Mesodermal cell (in vitro differentiated cells): ENCODE data around the gene PCDHB10.
"Not testable (repeated sequence)": the region's sequence is repeated elsewhere in the genome, so short reads cannot be mapped to it uniquely, and the experiment has no call there.

Experiments used
- H3K27ac ChIP-seq: 2 replicates; pipeline ENCODE4 v1.7.0; 2013; ENCODE audit warnings: mild to moderate bottlenecking, low read depth, low read length, moderate library complexity; ENCODE audit not compliant: severe bottlenecking
- H3K36me3 ChIP-seq: 2 replicates; pipeline ENCODE4 v1.7.1; 2013; ENCODE audit warnings: mild to moderate bottlenecking, low read length, moderate library complexity; ENCODE audit not compliant: control insufficient read depth, insufficient read depth
- H3K4me1 ChIP-seq: one replicate; pipeline ENCODE4 v1.7.1; 2013; ENCODE audit warnings: mild to moderate bottlenecking, low read length; ENCODE audit not compliant: insufficient read depth, control insufficient read depth, poor library complexity, severe bottlenecking
- H3K4me3 ChIP-seq: 2 replicates; pipeline ENCODE4 v1.7.0; 2013; ENCODE audit warnings: low read length, control low read depth, mild to moderate bottlenecking; ENCODE audit not compliant: insufficient read depth, poor library complexity, severe bottlenecking; ENCODE audit errors: extremely low read depth
- H3K9me3 ChIP-seq: 2 replicates; pipeline ENCODE4 v1.7.1; 2013; ENCODE audit warnings: mild to moderate bottlenecking, low read length, moderate library complexity; ENCODE audit not compliant: control insufficient read depth
- WGBS, 2 experiments: methylation state at CpG; one replicate each; pipeline ENCODE4 v1.1.5; 2013; ENCODE audit warnings: missing lambda C conversion rate in 2 of 2; ENCODE audit not compliant: insufficient coverage in 2 of 2; 5-methylcytosine and 5-hydroxymethylcytosine counted together

Gene PCDHB10

DNA sequence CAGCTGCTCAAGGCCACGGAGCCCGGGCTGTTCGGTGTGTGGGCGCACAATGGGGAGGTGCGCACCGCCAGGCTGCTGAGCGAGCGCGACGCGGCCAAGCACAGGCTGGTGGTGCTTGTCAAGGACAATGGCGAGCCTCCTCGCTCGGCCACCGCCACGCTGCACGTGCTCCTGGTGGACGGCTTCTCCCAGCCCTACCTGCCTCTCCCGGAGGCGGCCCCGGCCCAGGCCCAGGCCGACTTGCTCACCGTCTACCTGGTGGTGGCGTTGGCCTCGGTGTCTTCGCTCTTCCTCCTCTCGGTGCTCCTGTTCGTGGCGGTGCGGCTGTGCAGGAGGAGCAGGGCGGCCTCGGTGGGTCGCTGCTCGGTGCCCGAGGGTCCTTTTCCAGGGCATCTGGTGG lies 3.0 kb upstream of the PCDHB10 start:
- not testable (repeated sequence) for H3K4me1 ChIP-seq, H3K9me3 ChIP-seq, H3K4me3 ChIP-seq, H3K36me3 ChIP-seq, H3K27ac ChIP-seq
- 84 to 97% methylated on average over 8 to 11 of the region's 35 CpGs for WGBS, 2 experiments

DNA sequence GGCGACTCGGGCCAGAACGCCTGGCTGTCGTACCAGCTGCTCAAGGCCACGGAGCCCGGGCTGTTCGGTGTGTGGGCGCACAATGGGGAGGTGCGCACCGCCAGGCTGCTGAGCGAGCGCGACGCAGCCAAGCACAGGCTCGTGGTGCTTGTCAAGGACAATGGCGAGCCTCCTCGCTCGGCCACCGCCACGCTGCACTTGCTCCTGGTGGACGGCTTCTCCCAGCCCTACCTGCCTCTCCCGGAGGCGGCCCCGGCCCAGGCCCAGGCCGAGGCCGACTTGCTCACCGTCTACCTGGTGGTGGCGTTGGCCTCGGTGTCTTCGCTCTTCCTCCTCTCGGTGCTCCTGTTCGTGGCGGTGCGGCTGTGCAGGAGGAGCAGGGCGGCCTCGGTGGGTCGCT lies 2.2 kb downstream of the PCDHB10 start:
- not testable (repeated sequence) for H3K9me3 ChIP-seq, H3K36me3 ChIP-seq, H3K4me1 ChIP-seq, H3K4me3 ChIP-seq, H3K27ac ChIP-seq
- 76 to 97% methylated on average over 5 to 13 of the region's 37 CpGs for WGBS, 2 experiments

DNA sequence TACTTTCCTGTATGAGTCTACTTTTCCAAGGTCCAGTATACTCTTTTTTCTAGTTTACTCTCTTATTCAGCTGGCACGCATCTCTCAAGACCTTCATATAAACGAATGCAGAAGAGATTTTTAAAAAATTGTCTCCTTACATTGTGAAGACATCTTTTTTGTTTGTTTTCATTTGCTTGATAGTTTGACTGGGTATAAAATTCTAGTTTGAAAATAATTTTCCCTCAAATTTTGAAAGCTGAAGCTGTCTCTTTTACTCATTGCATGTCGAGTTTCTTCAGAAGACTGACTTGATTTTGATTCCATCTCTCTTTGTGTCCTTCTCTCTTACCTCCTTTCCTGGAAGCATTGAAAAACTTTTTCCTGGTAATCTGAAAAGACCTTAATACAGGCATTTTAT lies 4.2 kb downstream of the PCDHB10 start:
- Histone ChIP-seq H3K36me3 (no peaks in the 10 kb centered on the region), H3K9me3 (peaks cover 8% of the 10 kb centered on the region)

DNA sequence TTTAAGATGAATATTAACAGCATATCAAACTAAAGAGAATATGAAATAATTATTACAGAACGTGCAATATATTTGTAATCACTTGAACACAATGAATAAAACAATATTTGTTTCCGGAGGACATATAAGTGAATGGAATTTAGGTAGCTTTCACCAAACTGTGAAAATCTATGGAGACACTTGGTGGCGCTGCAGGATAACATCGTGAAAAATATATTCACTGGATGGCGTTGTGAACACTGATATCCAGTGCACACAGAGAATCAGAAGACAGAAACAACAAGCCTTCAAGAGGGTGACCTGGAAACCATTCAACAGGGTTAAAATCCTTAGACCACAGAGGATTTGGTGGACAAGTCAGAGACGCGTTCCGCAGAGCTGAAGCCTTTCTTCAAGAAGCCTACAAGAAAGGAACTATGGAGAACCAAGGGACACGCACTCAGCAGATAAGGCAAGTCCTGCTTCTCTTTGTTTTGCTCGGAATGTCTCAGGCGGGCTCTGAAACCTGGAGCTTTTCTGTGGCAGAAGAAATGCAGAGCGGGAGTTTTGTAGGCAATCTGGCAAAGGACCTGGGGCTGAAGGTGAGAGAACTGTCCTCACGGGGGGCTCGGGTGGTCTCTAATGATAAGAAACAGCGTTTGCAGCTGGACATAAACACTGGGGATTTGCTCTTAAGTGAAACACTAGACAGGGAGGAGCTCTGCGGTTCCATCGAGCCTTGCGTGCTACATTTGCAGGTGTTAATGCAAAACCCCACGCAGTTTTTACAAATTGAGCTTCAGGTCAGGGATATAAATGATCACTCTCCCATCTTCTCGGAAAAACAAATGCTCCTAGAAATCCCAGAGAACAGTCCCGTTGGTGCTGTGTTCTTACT lies 7.4 kb downstream of the PCDHB10 start, which contains the start of gene PCDHB11:
TSS of gene PCDHB11 (plus strand) at position 269 of the 877 bp plus-strand sequence. CDS start at position 417, 148 bp downstream.
- no peak within 1 kb of the TSS for H3K27ac ChIP-seq
- 77 to 86% methylated on average over 16 to 17 of the region's 21 CpGs for WGBS, 2 experiments
- no peak within 1 kb of the TSS for H3K4me3 ChIP-seq
- peaks cover 8% of the 10 kb centered on the region for H3K9me3 ChIP-seq
- H3K36me3 ChIP-seq, result no peaks in the 10 kb centered on the region
- H3K4me1 ChIP-seq, result no peaks in the 10 kb centered on the region

More for the DNA sequence above, 4.2 kb downstream of the PCDHB10 start:
- 78 to 80% methylated on average over 1 of the region's 3 CpGs for whole genome bisulfite sequencing, 2 experiments
- H3K4me1 ChIP-seq, result no peaks in the 10 kb centered on the region
- no peak overlapping the region for H3K4me3 ChIP-seq
- no peak overlapping the region for H3K27ac ChIP-seq

DNA sequence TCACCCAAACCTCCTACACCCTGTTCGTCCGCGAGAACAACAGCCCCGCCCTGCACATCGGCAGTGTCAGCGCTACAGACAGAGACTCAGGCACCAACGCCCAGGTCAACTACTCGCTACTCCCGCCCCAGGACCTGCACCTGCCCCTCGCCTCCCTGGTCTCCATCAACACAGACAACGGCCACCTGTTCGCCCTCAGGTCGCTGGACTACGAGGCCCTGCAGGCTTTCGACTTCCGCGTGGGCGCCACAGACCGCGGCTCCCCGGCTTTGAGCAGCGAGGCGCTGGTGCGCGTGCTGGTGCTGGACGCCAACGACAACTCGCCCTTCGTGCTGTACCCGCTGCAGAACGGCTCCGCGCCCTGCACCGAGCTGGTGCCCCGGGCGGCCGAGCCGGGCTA lies 9.0 kb downstream of the PCDHB10 start:
- H3K27ac ChIP-seq, H3K4me1 ChIP-seq, H3K36me3 ChIP-seq, H3K9me3 ChIP-seq, H3K4me3 ChIP-seq: not testable (repeated sequence)
- WGBS, 2 experiments, result 97 to 98% methylated on average over 6 to 11 of the region's 38 CpGs

DNA sequence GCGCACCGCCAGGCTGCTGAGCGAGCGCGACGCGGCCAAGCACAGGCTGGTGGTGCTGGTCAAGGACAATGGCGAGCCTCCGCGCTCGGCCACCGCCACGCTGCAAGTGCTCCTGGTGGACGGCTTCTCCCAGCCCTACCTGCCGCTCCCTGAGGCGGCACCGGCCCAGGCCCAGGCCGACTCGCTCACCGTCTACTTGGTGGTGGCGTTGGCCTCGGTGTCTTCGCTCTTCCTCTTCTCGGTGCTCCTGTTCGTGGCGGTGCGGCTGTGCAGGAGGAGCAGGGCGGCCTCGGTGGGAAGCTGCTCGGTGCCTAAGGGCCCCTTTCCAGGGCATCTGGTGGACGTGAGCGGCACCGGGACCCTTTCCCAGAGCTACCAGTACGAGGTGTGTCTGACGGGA lies 9.5 kb downstream of the PCDHB10 start:
- H3K4me1 ChIP-seq, H3K4me3 ChIP-seq, H3K27ac ChIP-seq, H3K9me3 ChIP-seq, H3K36me3 ChIP-seq: not testable (repeated sequence)
- 95 to 97% methylated on average over 27 to 28 of the region's 35 CpGs for WGBS, 2 experiments

DNA sequence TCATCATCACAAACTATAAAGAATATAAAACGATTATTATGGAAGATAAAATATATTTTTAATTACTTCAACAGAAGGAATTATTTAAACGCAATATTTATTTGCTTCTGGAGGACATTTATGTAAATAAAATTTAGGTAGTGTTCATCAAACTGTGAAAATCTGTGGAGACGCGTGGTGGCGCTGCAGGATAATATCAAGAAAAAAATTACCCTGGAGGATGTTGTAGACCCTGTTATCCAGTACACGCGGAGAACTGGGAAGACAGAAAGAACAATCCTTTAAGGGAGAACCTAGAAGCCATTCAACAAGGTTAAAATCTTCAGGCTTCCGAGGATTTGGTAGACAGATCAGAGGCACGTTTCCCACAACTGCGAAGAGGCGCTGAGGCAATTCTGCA lies 16.3 kb downstream of the PCDHB10 start, which contains the start of gene PCDHB12:
TSS of gene PCDHB12 (plus strand) at position 242 of the 400 bp plus-strand sequence. CDS start 189 bp downstream, outside the sequence.
- H3K36me3 ChIP-seq, result no peaks in the 10 kb centered on the region
- no peak within 1 kb of the TSS for H3K4me3 ChIP-seq
- H3K4me1 ChIP-seq, result no peaks in the 10 kb centered on the region
- no peaks in the 10 kb centered on the region for H3K9me3 ChIP-seq
- no peak within 1 kb of the TSS for H3K27ac ChIP-seq
- 77 to 84% methylated on average over 9 of the region's 11 CpGs for WGBS, 2 experiments

DNA sequence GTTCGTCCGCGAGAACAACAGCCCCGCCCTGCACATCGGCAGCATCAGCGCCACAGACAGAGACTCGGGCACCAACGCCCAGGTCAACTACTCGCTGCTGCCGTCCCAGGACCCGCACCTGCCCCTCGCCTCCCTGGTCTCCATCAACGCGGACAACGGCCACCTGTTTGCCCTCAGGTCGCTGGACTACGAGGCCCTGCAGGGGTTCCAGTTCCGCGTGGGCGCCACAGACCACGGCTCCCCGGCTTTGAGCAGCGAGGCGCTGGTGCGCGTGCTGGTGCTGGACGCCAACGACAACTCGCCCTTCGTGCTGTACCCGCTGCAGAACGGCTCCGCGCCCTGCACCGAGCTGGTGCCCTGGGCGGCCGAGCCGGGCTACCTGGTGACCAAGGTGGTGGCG lies 18.1 kb downstream of the PCDHB10 start:
- not testable (repeated sequence) for H3K27ac ChIP-seq, H3K4me3 ChIP-seq, H3K36me3 ChIP-seq, H3K9me3 ChIP-seq, H3K4me1 ChIP-seq
- WGBS, 2 experiments, result 91 to 98% methylated on average over 19 to 22 of the region's 39 CpGs

DNA sequence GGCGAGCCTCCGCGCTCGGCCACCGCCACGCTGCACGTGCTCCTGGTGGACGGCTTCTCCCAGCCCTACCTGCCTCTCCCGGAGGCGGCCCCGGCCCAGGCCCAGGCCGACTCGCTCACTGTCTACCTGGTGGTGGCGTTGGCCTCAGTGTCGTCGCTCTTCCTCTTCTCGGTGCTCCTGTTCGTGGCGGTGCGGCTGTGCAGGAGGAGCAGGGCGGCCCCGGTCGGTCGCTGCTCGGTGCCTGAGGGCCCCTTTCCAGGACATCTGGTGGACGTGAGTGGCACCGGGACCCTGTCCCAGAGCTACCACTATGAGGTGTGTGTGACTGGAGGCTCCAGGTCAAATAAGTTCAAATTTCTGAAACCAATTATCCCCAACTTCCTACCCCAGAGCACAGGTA lies 18.7 kb downstream of the PCDHB10 start:
- not testable (repeated sequence) for H3K27ac ChIP-seq, H3K9me3 ChIP-seq, H3K36me3 ChIP-seq, H3K4me1 ChIP-seq, H3K4me3 ChIP-seq
- WGBS, 2 experiments, result 93 to 97% methylated on average over 12 to 13 of the region's 27 CpGs

DNA sequence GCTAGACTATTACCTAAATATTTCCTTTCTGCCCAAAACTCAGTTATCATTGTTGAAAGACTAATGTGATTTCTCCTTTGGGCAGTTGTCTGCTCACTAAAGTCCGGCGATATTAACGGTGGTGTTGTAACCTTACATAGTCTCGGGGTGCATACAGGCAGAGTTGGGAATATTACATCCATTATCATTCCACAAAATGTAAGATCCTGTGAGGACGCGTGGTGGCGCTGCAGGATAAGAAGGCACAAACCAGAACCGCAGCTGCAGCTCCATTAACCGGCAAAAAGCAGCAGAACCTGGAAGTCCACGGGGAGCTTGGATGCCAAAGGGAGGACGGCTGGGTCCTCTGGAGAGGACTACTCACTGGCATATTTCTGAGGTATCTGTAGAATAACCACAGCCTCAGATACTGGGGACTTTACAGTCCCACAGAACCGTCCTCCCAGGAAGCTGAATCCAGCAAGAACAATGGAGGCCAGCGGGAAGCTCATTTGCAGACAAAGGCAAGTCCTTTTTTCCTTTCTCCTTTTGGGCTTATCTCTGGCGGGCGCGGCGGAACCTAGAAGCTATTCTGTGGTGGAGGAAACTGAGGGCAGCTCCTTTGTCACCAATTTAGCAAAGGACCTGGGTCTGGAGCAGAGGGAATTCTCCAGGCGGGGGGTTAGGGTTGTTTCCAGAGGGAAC lies 21.6 kb downstream of the PCDHB10 start, which contains the start of gene PCDHB13:
TSS of gene PCDHB13 (plus strand) at position 264 of the 684 bp plus-strand sequence. CDS start at position 469, 205 bp downstream.
- H3K36me3 ChIP-seq, H3K4me1 ChIP-seq, H3K9me3 ChIP-seq, H3K4me3 ChIP-seq, H3K27ac ChIP-seq: not testable (repeated sequence)
- WGBS, 2 experiments, result 63% methylated on average over 2 of the region's 18 CpGs; no CpG with 5 or more reads in 1 of the 2 experiments

DNA sequence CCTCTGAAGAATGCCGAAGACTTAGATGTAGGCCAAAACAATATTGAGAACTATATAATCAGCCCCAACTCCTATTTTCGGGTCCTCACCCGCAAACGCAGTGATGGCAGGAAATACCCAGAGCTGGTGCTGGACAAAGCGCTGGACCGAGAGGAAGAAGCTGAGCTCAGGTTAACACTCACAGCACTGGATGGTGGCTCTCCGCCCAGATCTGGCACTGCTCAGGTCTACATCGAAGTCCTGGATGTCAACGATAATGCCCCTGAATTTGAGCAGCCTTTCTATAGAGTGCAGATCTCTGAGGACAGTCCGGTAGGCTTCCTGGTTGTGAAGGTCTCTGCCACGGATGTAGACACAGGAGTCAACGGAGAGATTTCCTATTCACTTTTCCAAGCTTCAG lies 22.4 kb downstream of the PCDHB10 start:
- not testable (repeated sequence) for H3K27ac ChIP-seq, H3K4me1 ChIP-seq, H3K4me3 ChIP-seq, H3K9me3 ChIP-seq, H3K36me3 ChIP-seq
- 89 to 93% methylated on average over 6 of the region's 12 CpGs for WGBS, 2 experiments
